Hematopoietic multipotent progenitor cell treated with erythropoietin and hydrocortisone succinate and interleukin-3 and kit ligand, for 15 days (in vitro differentiated cells): ENCODE results near the gene ZFAND2A.
"Not testable (repeated sequence)": the region's sequence is repeated elsewhere in the genome, so short reads cannot be mapped to it uniquely, and the experiment has no call there.

Experiments
- DNase-seq: peaks from one replicate; pipeline ENCODE4 v3.0.0-alpha.2; 2015; ENCODE audit warnings: low spot score

The ZFAND2A gene

DNA sequence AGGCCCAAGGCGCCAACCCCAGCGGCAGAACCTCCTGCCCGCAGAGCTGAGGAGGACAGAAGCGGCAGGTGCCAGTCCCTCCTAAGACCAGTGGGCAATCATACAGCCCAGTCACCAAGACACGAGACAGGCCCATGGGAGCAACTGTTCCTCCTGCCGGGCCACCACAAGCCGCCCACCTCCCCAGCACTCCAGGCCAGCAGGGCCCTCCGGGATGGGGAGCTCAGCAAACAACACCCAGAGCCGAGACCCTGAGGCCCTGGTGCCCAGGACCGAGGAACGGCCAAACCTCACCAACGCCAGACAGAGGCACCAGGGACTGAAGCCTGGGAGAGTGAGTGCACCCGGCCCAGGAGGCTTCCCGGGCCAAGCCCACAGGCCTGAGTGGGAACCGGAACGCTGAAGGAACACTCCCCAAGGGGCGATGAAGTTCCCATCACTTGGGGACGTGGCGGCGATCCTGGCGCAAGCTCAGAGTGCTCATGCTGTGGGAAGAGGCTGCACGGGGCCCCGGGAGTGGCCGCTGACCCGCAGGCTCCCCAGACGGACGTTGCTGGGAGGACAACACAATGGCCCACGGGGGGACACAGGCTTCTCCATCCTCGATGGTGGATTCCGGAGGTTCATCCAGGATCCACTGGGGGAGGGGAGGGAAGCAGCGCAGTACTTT, 37.0 kb downstream of the ZFAND2A start:
- DNase-seq = no peak

DNA sequence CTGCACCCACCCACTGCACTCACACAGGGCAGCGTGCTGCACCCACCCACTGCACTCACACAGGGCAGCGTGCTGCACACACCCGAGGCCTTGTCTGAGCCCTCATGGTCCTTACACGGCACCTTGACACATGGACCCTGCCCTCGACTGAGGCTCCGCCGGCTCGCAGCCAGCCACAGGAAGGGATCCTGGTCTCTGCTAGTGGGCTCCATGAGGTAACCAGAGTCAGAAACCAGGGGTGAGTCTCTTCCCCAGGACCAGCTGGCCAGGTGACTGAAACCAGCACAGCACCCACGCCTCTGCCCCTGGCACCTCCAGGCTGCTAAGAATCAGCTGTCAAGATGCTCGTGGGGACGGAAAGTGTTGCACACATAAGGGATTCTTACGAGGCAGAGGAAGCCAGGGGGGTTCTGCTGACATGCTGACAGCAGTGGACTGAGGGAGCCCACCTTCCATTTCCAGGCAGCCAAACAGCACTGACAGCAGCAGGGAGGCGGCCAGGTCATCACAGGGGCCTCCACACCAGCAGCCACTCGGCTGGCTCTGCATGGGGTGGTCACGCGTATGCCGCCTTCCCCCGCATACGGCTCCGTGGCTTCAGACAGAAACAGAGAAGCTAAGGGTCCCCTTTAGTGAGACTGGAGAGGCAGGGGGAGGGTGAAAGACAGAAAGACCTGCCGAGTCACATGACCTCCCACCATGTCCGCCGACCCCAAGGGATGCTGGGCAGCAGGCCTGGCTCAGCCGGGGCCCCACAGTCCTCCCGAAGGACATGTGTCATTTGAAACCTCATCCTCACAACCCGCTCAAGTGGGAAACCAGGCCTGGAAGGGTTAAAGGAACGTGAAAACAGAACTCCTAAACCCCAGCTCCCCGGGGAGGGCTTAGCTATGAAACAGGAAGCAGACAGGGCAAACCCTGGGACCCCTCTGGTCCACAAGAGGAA, 37.8 kb downstream of the ZFAND2A start:
- no peak for DNase-seq

DNA sequence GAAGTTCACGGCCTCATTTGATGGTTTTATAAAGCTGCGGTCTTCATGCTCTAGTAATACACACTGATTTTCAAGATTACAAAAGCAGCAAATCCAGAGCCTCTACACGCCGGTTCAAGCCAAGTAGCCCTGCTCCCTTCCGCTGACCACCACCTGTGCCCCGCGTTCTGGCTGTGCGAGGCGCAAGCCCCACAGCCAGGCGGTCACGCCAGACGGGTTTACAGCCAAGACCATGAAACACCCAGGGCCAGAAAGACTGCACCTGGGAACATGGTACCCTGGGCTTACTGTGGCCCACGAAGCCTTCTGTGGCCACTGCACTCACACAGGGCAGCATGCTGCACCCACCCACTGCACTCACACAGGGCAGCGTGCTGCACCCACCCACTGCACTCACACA, 38.5 kb downstream of the ZFAND2A start:
- DNase-seq = no peak

DNA sequence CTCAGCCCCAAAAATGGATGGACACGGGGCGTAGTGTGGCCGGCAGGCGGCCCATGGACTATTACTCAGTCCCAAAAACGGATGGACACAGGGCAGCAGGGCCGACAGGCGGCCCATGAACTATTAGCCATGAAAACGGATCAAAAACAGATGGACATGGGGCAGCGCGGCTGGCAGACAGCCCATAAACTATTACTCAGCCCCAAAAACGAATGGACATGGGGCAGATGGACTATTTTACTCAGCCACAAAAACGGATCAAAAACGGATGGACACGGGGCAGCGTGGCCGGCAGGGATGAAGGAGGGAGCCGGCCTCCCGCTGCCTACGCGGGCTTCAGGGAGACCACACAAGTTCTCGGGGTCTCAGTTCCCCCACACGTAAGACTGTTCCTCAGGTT, 39.2 kb downstream of the ZFAND2A start:
- no peak for DNase-seq

DNA sequence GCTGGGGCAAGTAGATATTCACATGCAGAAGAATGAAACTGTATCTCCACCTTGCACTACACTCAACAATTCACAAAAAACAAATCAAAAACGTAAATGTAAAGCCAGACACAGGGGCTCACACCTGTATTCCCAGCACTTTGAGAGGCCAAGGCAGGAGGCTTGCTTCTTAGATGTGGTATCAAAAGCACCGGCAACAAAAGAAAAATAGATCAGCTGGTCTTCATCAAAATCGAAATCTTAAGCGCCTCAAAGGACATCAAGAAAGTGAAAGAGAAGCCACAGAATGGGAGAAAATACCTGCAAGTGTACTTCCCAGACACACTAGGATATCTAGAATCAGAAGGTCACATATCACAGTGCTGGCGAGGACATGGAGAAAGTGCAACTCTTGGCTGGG, 40.8 kb downstream of the ZFAND2A start:
- no peak for DNase-seq

DNA sequence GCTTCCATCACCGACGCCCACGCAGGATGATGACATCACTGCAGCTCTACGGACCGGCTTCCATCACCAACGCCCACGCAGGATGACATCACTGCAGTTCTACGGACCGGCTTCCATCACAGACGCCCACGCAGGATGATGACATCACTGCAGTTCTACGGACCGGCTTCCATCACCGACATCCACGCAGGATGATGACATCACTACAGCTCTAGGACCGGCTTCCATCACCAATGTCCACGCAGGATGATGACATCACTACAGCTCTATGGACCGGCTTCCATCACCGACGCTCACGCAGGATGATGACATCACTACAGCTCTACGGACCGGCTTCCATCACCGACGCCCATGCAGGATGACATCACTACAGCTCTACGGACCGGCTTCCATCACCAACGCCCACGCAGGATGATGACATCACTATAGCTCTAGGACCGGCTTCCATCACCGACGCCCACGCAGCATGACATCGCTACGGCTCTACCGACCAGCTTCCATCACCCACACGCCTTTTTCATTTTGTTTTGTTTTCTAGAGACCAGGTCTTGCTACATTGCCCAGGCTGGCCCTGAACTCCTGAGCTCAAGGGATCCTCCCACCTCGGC, 42.6 kb downstream of the ZFAND2A start:
- DNase-seq = no peak

DNA sequence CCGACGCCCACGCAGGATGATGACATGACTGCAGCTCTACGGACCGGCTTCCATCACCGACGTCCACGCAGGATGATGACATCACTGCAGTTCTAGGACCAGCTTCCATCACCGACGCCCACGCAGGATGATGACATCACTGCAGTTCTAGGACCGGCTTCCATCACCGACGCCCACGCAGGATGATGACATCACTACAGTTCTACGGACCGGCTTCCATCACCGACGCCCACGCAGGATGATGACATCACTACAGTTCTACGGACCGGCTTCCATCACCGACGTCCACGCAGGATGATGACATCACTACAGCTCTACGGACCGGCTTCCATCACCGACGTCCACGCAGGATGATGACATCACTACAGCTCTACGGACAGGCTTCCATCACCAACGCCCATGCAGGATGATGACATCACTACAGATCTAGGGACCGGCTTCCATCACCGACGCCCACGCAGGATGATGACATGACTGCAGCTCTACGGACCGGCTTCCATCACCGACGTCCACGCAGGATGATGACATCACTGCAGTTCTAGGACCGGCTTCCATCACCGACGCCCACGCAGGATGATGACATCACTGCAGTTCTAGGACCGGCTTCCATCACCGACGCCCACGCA, 43.5 kb downstream of the ZFAND2A start:
- not testable (repeated sequence) for DNase-seq

DNA sequence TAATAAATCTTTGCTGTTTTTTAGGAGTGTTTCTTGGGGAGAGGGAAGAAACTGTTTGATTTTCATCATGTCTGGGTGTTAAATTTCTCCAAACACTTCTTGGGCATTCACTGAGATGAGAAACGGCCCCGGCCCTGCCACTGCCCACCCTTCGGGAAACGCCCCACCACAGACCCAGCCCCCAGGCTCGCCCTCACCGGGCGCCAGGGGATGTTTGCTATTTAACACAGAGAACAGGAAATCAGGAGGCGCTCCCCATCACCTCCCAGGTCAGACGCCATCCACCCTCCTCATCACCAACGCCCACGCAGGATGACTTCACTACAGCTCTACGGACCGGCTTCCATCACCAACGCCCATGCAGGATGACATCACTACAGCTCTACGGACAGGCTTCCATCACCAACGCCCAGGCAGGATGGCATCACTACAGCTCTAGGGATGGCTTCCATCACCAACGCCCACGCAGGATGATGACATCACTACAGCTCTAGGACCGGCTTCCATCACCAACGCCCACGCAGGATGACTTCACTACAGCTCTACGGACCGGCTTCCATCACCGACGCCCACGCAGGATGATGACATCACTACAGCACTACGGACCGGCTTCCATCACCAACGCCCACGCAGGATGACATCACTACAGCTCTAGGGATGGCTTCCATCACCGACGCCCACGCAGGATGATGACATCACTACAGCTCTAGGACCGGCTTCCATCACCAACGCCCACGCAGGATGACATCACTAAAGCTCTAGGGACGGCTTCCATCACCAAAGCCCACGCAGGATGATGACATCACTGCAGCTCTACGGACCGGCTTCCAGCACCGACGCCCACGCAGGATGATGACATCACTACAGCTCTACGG, 44.6 kb downstream of the ZFAND2A start:
- DNase-seq = not testable (repeated sequence)

DNA sequence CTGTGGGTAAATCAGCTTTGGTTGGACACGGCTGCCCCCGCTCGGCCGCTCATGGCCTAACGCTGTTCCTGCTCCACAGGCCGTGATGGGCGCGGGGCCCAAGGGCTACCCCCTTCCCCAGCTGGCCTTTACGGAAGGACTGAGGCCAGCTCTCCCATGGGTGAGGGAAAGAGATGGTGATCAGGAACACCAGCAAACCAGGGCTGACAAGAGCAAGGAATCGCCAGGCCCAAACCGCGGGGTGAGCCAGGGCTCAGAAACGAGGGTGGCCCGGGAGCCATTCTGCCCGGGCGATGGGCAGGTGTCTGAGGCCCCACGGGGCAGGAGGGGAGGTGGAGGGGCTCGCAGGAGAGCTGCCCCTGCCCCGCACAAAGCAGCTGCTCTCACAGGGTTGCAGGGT, 45.5 kb downstream of the ZFAND2A start:
- DNase-seq = no peak

DNA sequence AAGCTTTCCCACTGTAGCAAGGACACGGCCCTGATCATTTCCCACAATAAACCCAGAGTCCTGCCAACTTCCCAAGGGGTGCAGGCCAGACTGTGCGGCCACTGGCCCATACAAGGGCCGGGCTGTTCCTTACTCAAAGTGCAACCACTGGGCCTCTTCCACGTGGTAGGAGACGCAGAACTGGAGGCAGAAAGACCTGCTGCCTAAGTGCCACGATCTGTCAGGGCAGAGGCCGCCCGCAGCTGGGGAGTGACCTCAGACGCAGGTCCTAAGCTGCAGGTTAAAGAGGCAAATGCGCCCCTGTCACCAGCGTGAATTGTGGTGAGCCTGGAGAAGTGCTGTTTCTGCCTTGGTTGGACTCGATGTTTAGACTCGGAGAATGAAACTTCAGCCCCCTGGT, 45.9 kb downstream of the ZFAND2A start:
- DNase-seq = no peak

DNA sequence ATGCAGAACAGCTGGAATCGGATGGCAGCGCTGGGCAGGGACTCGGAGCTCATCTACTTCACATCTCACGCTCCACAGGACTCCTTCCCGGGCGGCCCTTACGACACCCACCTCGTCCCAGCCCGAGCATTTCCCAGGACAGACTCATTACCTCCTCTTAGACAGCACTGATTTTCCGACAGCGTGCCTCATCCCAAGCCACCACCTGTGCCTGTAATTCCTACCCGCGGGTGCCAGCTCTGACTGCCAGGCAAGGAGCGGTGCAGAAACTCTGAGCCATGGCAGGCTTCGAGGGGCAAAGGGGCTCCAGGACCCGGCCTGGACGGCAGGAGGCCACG, 46.5 kb downstream of the ZFAND2A start:
- no peak for DNase-seq

DNA sequence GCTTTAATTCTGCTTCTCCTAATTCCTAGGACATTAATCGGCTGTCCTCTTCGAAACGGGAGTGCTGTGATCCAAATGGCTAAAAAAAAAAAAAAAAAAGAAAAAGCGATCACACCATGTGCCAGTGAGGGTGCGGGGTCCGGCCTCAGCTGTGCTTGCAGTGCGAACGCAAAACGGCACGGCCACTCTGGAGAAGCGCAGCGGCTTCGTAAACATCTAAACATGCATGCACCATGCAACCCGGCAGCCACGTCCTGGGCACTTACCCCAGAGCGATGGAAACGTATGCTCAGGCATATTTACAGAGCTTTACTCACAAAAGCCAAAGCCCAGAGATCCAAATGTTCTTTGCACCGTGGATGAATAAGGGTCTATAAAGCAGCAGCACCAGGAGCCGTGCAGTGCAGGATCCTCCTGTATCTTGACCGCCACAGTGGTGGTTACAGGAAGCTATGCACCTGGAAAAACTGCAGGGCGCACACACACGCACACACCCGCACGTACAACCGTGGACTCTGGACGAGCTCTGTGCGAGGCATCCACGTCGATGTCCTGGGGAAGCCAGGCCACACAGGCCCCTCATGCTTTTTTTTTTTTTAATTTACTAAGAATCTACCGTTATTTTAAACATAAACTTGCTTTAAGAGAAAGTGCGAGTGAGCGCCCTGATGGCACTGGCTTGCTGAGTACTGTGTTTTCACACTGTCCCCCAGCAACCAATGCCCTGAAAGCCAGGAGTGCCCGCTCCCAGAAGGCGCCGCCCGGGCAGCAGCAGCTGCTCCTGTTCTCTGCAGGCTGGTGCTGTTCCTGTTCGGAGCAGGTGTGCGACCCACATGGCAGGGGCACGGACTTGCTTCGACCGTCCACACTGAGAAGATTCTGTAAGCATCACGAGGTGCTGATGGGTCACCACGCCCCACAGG, 47.1 kb downstream of the ZFAND2A start:
- no peak for DNase-seq

DNA sequence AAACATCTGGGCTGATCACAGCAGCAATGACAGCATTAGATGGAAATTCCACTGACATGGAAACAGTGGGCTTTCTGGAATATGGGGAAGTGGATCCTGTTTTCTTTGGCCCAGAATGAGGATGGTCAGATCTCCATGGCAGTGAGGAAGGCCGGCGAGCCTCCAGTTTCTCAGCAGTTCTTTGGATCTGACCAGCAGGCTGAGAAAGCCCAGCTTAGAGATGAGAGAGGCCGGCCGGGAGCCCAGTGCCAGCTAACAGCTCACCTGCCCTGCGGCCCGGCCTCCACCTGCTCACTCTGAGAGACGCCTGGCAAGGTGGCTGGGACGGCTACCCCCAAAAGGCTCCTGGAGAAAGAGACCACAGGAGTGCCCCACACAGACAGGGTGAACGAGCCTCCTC, 47.9 kb downstream of the ZFAND2A start:
- DNase-seq = no peak

DNA sequence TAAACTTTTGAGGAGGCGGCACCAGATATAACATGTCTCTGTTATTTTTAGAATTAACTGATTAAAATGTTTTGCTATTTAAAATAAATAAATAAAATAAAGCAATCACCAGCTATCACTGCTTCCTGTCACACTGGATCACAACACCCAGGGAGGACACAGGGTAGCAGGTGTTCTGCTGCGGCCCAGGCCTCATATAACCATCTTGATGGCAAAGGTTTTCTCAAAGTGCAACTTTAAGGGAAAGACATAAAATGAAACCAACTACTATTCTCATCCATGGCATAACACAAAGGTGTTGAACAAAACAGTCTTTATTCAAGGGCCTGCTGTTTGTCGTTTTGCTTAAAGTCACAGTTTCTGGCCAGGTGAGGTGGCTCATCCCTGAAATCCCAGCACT, 48.8 kb downstream of the ZFAND2A start:
- DNase-seq = no peak

DNA sequence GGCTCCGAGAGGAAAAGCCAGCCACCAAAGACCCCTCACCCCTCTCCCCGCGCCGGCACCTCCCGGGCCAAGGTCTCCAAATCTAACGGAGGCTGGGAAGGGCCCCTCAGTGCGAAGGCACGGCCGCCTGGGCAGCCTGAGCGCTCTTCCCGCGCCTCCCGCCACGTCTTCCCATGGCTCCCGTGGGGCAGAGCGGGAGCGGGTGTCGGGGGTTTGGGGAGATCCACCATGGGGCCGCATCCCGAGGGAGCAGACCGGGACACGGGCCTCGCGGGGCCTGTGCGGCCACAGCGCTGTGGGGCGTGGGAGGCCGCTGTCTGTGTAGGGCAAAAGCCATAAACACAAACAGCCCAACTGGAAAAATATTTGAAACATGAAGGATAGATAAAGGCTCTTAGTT, 49.6 kb downstream of the ZFAND2A start:
- DNase-seq = no peak

DNA sequence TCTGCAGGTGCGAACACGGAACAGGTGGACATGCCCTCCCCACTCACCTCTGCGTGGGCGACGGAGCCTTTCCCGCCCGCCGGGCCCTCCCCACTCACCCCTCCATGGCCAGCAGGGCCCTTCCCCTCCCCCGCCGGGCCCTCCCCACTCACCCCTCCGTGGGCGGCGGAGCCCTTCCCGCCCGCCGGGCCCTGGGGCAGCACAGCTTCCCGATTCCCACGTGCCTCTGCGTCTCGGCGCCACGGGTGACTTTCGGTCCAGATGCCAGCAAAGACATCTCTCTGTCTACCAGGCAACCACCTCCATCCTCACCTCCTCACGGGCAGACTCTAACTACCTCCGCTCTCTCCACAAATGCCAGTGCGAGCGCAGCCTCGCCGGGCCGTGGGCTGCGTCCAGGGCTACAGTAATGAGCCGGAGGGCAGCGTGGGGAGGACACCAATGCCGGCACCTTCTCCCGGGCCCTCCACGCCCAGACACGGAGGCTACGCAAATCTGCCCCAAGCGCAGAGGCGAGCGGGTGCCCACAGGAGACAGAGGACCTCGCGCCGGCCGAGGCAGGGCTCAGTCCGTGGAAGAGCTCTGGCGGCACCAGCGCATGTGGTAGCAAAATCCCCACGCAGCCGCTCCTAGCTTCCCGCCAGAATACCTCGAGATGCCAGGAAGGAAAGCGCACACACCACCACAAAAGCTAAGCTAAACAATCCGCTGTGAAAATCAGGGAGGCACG, 50.2 kb downstream of the ZFAND2A start:
- DNase-seq = no peak

DNA sequence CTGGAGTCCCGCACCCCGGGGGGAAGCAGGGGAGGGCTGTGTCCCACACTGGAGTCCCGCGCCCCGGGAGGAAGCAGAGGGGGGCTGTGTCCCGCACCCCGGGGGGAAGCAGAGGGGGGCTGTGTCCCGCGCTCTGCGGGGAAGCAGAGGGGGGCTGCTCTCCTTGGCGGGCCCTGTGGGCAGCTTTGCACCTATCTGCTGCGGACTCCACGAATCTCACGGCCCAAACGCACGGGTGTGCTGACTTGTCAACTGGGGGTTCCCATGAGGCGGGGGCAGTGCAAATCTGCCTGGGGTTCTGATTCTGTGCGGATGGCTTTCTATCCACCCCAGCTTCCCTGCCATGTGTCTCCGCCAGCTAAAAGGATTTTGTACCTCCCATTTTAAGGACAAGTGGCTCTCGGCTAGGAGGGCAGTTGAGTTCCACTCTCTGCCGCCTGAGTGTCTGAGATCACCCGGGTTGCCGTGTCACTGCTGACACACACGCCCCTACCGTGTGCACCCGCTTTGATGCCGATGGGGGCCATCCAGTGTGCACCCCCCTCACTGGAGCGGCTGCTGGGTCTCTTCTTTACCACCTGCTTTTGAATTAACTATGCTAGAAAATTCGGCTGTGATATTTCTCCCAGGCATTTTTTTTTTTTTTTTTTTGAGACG, 51.6 kb downstream of the ZFAND2A start:
- DNase-seq = no peak

DNA sequence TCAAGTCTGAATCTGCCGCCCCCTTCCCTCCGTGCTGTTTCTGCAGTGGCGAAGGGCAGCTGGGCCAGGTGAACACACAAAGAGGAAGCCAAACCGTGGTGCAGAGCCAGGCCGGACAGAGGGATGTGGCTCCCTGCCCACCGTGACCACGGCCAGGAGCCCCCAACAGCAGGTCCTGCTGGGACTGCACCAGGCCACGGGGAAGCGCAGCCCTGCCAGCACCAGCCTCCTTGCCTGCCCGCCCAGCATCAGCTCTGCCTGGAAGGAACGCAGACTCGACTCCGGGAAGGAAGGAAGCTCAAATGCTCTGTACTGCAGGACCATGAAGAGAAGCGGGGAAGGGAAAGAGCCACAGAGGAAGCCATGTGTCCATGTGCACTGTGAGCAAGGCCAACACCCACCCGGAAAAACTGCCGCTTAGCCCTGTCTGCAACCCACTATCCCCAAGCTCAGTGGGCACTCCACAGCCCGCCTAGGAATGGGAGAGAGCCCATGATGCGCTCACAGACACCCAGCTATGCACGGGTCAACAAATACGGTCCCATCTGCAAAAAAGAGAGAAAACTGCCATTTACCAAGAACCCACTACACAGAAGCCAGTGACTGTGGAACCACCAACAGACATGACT, 53.1 kb downstream of the ZFAND2A start:
- DNase-seq = no peak
